ENCODE results near the gene ACE2. TPM values are rescaled to one million over a fixed set of nuclear protein-coding genes. Genes with fewer than 3 reads are reported as not detected.

The ACE2 gene
- total and polyA plus RNA-seq, 2 of the 8 experiments (the other 6 are each of a cell fraction or from before 2014, with no cell fraction given): 0.06 TPM; not detected in 1

GRCh38 chrX:15570145-15570544 lies 30.6 kb downstream of the ACE2 start (continued):
- no peak for TF ChIP-seq CREB1 (IDR thresholded peaks at IDR 0.05)
- no peak for TF ChIP-seq HDAC6 (IDR thresholded peaks at IDR 0.05; ENCODE audit: low read depth, low read length)
- no peak for TF ChIP-seq CHD1 (IDR thresholded peaks at IDR 0.05; ENCODE audit: low read depth, low read length)
- TF ChIP-seq CHD2 (IDR thresholded peaks at IDR 0.05; ENCODE audit: low read length): no peak
- TF ChIP-seq TAF1 (IDR thresholded peaks at IDR 0.05; ENCODE audit: low read depth, low read length): no peak
- TF ChIP-seq YY1 (IDR thresholded peaks at IDR 0.05; ENCODE audit: low read depth, low read length): no peak
